HG03045 (cell line): Measurements from ENCODE around the gene SNU13.
"Not testable (repeated sequence)": the region's sequence is repeated elsewhere in the genome, so short reads cannot be mapped to it uniquely, and the experiment has no call there.

Source experiments
- ATAC-seq: cut with Tn5 transposase; IDR thresholded peaks from one replicate; pipeline ENCODE4 v1.9.1; 2021; ENCODE audit warnings: mild to moderate bottlenecking, moderate library complexity; ENCODE audit not compliant: unreplicated experiment

Gene SNU13

DNA sequence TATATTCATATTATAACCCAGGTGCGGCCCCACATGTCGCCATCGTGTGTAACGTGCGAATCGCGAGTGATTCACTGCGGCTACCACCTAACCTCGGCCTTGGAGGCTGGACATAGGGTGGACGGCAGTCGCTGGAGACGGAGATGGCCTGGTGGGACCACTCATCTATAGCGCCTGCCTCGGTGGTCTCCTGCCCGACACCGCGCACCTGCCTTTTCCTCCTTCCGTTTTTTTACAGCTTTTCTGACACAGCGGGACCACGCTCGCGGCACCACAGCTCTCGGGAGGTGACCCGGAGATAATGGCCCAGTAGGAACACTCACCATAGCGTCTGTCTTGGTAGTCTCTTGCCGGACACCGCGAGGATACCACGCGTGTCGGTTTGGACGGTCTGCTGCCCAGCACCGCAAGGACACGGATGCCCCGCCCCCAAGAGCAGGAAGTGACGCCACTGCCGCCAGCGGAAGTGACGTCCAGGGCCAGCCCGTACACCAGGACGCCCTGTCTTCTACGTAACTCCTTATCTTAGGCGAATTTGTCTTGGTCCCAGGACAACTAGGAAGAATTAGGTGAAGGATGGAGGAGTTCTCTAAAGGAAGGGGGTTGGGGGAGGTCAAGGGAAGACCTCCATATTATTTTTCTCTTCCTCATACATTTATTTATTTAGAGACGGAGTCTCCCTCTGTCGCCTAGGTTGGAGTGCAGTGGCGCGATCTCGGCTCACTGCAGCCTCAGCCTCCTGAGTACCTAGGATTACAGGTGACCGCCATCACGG lies 6.4 kb downstream of the SNU13 start:
- no peak for ATAC-seq

DNA sequence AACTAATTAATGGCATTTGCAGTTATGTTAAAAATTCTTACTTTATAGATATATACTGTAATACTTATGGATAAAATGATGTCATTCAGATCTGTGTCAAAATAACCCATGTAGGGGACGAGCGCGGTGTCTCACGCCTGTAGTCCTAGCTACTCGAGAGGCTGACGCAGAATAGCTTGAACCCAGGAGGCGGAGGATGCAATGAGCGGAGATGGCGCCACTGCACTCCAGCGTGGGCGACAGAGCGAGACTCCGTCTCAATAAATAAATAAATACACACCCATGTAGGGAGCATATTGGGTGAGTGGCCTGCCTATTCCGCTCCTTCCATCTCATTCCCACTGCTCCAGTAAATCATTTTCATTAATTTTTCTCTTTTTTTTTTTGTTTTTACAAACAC lies 7.1 kb downstream of the SNU13 start:
- no peak for ATAC-seq

DNA sequence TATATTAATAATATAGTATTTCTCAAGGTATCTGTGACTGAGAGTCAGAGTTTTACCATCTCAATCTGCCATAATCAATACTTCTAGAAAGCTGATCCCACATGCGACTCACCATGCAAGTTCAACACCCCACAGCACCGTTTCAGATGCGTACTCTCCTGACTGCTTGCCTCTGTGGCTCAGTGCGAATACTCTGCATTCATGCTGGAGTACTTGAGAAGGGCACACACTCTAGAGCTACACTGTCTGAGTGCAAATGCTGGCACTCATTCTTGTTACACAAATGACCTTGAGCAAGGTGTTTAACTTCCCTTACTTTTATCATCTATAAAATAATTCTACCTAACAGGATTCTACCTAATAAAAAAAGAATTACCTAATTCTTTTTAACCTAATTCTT lies 12.5 kb downstream of the SNU13 start:
- no peak for ATAC-seq

DNA sequence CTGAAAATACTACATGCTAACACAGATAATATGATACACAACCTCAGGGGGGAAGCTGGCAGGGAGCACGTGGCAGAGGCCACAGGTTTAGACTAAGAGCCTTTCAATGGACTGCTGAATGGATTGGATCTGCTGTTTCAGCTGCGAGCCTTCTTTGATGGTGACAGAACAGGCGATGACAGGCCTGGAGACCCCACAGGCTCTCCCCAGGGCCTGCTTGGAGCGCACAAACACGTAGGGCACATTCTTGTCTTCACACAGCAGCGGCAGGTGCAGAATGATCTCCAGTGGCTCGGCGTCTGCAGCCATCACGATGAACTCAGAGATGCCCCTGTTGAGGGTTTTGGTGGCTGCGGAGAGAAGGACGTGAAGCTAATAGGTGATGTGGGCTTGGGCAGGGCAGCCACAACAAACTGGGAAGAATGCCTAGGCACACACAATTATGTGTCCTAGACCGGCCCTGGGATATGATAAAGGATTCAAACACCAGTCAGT lies 13.8 kb downstream of the SNU13 start:
- no peak for ATAC-seq

DNA sequence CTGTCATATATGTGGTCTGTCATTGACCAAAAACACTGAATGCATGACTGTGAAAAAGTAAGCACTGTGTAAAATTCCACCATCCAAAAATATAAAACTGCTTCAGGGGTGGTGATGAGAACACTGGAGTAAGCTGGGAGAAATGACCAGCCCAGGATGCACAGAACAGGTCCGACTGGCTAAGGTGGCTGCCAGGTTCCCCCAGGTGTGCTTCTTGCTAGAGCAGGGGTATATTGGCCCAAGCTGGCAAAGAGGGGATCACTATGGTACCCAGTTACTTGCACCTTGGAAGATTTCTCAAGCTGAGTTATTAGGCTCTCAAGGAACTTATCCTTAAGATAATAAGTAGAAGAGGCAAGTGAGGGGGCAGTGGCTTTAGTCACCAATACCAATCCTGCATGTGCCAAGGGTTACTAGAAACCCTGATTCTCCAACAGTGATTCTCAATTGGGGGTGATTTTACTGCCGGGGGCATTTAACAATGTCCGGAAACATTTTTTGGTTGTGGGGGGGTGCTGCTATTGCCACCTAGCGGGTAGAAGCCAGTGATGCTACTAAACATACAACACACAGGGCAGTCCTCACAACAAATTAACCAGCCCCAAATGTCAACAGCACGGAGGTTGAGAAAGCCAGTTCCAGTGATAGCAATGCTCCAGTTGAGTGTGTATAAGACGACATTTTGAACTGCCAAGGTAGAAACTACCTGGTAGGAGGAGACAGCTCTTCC lies 15.7 kb downstream of the SNU13 start:
- ATAC-seq, result no peak

DNA sequence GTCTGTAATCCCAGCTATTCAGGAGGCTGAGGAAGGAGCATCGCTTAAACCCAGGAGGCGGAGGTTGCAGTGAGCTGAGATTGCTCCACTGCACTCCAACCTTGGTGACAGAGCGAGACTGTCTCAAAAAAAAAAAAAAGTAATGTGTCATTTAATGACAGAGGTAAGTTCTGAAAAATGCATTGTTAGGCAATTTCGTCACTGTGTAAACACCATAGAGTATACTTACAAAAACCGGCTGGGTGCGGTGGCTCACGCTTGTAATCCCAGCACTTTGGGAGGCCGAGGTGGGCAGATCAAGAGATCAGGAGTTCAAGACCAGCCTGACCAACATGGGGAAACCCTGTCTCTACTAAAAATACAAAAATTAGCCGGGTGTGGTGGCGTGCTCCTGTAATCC lies 16.6 kb downstream of the SNU13 start:
- not testable (repeated sequence) for ATAC-seq

DNA sequence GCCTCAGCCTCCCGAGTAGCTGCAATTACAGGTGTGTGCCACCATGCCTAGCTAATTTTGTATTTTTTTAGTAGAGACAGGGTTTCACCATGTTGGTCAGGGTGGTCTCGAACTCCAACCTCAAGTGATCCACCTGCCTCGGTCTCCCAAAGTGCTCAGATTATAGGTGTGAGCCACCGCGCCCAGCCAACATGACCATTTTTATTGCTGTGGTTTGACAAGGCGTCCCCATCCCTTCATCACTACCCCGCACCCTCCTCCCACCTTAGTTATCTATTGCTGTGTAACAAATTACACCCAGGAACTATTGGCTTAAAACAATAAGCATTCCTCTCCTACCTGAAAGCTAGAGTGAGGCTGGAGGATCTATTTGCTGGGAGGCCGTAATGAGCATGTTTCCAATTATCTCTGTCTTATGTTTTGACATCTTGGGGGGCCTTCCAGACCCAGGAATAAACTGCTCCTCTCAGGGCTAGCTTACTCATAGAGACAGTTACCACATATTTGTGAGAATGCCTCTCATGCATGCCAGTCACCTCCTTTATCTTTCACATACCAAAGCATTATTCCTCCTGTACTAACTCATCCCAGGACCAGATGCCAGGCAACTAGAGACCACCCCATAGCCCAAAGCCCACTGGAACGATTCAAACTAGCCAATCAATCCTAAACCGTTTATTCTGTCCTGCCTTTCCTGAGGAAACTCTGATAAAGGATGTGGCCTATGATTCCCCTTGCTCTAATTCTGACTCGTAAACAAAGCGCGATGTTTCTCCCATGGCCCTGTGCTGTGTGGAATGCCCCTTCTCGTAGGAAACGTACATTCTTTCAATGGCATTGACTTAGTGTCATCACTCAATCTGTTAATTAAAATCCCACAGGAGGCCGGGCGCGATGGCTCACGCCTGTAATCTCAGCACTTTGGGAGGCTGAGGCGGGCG lies 19.4 kb downstream of the SNU13 start:
- no peak for ATAC-seq

DNA sequence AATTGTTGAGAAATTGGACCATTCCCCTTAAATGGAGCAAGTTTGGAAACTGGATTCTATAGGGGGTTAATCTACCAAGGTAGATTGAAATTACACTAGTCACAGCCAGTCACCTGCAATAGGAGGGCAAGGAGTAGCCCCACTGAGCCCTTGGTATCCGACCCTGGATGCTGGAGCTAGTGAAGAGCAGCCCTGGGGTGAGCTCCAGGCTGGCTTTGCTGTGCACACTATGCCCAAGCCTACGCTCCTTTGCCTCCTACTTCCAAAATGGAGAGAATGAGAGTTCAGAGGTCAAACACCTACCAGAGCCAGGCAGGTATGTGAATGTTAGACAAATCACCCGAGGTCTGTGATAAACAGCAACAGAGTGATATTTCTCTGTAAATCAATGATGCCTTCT lies 23.7 kb downstream of the SNU13 start:
- no peak for ATAC-seq

DNA sequence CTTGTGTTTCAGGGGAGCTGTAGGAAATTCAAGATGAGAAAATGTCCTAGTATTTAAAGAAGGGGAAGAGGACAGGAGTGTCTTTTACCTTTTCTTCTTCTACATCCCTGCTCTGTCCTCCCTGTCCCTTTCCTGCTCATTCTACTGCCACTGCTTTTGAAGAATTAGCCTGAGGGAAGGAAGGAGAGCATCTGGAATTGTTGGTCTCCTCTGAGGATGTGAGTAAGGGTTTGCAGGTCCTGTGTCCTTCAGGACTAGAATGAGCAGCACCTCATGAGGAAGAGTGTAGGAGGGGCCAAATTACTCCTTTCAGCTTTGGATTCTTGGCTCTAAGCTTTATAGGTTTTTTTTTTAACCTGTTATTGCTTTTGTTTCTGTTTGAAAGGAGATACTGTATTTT lies 24.2 kb downstream of the SNU13 start:
- no peak for ATAC-seq

DNA sequence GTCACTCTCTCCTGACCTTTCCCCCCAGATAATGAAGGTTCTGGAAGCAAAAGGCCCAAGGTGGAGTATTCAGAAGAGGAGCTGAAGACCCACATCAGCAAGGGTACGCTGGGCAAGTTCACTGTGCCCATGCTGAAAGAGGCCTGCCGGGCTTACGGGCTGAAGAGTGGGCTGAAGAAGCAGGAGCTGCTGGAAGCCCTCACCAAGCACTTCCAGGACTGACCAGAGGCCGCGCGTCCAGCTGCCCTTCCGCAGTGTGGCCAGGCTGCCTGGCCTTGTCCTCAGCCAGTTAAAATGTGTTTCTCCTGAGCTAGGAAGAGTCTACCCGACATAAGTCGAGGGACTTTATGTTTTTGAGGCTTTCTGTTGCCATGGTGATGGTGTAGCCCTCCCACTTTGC lies 25.1 kb downstream of the SNU13 start:
- ATAC-seq, result not testable (repeated sequence)

DNA sequence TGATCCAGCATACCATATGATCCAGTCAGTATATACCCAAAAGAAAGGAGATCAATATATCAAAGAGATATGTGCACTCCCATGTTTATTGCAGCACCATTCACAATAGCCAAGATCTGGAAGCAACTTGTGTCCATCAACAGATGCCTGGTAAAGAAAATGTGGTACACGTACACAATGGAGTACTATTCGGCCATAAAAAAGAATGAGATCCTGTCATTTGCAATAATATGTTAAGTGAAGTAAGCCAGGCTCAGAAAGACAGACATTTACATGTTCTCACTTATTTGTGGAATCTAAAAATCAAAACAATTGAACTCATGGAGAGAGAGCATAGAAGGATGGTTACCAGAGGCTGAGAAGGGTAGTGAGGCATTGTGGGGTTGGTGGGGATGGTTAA lies 27.0 kb downstream of the SNU13 start:
- ATAC-seq, result no peak

DNA sequence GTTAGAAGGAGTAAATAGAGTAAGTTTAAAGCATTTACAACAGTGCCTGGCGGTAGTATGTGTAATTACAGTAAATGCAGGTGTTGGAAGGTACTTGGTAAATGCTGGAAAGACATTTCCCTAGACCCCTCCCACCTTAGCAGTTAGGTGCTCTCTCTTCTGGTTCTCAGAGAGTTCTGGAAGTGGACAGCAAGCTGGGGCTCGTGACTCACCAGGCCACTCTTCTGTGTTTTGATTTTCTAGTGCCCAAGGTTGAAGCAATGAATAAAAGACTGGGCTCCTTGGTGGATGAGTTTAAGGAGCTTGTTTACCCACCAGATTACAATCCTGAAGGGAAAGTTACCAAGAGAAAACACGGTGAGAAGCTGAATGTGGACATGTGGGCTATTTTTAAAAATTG lies 27.6 kb downstream of the SNU13 start:
- ATAC-seq, result no peak

DNA sequence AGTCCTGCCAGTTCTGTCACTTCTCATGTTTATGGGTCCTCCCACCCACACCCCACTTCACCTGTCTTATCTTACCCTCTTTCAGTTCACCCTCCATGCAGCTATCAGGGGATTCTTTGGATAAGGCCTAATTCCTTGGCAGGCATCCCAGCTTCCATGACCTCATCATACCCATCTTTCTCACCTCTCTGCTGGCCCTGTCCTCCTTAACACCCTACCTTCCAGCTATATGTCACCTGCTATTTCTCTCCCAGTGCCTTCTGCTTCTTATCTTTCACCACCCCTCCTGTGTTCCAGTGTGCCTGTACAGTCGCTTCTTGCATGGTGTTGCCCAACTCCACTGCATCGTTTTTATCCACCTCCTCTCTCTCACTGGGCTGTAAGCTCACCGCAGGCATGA lies 28.3 kb downstream of the SNU13 start:
- no peak for ATAC-seq

DNA sequence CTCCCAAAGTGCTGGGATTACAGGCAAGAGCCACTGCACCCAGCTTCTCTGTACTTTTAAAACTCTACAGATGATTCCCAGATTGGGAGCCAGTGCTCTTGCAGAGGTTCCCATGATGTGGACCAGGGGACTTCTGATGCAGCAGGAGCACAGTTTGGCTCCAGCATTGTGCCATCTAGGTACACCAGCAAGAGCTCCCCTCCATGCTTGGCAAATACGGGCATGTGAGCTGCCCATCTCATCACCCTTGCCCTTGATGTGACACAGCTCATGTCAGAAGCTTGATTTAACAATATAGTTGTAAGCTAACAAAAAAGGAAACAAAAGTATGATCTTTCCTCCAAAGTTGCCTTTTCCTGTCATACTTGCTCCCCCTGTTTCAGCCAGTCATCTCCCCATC lies 28.7 kb downstream of the SNU13 start:
- no peak for ATAC-seq

DNA sequence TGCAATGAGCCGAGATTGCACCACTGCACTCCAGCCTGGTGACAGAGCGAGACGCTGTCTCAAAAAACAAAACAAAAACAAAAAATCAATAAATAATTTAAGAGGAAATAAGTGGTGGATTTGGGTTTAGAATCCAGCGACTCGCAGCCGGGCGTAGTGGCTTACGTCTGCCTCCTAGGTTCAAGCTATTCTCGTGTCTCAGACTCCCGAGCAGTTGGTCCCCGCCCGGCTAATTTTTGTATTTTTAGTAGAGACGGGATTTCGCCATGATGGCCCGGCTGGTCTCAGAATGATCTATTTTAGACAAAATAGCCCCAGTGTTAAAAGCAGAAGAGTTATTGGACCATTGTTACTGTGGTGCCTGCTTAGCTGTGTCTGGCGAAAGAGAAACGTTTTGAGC lies 29.8 kb downstream of the SNU13 start:
- no peak for ATAC-seq

DNA sequence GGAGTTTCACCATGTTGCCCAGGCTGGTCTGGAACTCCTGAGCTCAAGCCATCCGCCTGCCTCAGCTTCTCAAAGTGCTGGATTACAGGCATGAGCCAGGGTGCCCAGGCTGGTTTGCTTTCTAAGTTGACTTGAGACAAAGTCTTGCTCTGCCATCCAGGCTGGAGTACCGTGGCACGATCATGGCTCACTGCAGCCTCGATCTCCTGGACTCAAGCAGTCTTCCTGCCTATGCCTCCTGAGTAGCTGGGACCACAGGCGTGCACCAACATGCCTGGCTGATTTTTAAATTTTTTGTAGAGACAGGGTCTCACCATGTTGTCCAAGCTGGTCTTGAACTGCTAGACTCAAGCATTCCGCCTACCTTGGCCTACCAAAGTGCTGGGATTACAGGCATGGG lies 31.0 kb downstream of the SNU13 start:
- no peak for ATAC-seq

DNA sequence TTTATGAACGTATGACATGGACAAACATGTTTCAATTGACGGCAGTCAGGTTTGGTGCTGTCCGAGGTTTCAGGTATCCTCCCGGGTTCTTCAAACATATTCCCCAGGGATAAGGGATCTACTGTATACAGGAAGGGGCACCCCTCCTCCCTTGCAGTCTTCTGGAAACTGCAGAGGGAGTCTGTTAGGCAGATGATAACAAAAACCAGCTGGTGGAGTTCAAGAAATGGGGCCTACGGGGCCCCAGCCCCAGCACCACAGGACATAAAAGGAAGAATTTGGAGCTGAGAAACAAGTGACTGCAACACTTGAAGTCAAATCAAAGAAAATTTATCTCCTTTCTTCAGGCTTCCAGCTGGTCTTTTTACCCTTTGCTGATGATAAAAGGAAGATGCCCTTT lies 32.1 kb downstream of the SNU13 start:
- no peak for ATAC-seq

DNA sequence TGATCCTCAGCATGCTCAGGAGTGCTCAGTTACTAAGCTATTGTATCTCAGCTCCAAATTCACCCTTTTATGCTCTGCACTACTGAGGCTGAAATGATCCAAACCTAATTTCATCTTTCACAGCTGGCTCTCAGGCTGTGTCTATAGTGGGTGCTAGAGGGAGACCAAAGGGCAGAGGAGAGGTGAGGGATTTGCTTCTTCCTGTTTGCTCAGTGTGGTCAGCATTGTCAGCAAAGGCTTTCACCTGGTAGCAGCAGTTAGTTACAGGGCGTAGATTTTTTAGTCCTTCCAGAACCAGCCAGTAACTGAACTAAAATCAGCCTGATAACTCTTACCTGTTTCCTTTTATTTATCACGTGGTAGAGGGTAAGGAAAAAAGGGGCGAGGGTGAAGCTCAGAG lies 34.3 kb downstream of the SNU13 start:
- ATAC-seq, result no peak

DNA sequence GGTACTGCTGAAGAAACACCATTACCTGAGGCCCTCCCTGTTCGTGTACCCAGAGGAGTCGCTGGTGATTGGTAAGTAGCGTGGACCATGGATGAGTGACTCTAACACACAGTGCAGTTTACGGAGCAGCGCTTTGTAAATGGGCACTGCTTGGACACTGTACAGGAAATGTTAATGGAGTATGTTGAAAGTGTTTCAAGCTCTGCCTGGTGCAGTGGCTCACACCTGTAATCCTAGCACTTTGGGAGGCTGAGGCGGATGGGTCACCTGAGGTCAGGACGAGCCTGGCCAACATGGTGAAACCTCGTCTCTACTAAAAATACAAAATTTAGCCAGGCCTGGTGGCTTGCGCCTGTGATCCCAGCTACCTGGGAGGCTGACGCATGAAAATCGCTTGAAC lies 37.8 kb downstream of the SNU13 start:
- ATAC-seq, result no peak

DNA sequence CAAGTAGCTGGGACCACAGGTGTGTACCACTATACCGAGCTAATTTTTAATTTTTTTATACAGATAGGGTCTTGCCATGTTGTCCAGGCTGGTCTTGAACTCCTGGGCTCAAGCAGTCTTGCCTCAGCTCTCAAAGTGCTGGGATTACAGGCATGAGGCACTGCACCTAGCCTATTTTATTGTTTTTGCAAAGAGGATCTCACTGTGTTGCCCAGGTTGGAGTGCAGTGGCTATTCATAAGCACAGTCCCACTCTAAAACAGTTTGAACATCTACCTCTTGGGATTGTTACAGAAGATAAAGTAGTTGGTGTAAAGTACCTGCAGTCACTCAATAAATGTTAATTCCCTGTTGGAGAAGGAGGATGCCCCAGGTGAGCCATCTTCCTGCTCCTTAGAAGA lies 38.4 kb downstream of the SNU13 start:
- no peak for ATAC-seq

DNA sequence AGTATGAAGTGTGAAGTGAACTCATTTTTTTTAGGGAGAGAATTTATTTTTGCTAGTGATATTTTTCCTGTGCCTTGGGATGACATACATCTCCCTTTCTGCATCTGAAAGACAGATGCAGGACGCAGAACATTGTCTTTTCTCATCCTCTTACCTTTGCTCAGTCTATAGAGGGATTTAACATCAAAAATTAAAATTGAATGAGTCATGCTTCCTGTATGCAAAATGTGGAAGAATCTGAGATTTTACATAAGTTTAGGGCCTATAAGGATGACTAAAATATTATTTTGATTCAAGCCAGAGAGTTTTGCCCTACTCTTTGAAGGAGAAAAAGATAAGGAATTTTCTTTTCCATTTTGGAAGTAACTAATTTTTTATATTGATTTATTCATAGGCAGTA lies 40.2 kb downstream of the SNU13 start:
- no peak for ATAC-seq
